GM21619 (cell line): ENCODE measurements around the gene GOLM1.
"Not testable (repeated sequence)": the region's sequence is repeated elsewhere in the genome, so short reads cannot be mapped to it uniquely, and the experiment has no call there.

Source experiments
- ATAC-seq: cut with Tn5 transposase; IDR thresholded peaks from one replicate; pipeline ENCODE4 v1.9.1; 2021; ENCODE audit not compliant: unreplicated experiment

The GOLM1 gene

GRCh38 chr9:86098824-86099700, at the start of gene GOLM1:
TSS of gene GOLM1 (minus strand) at chr9:86099558. CDS start at chr9:86079320, 20,238 bp downstream.
- peak; percentile 68 for ATAC-seq

GRCh38 chr9:86146671-86147070, 47.3 kb upstream of the GOLM1 start:
- not testable (repeated sequence) for ATAC-seq

GRCh38 chr9:86145960-86146359, 46.6 kb upstream of the GOLM1 start:
- not testable (repeated sequence) for ATAC-seq

GRCh38 chr9:86142973-86143372, 43.6 kb upstream of the GOLM1 start:
- no peak for ATAC-seq

GRCh38 chr9:86141843-86142242, 42.5 kb upstream of the GOLM1 start:
- no peak for ATAC-seq

- no peak for ATAC-seq
Observed at GRCh38 chr9:86135371-86135770, 36.0 kb upstream of the GOLM1 start.

GRCh38 chr9:86134361-86134760, 35.0 kb upstream of the GOLM1 start:
- ATAC-seq: no peak

- ATAC-seq: no peak
Observed at GRCh38 chr9:86128235-86128822, 29.0 kb upstream of the GOLM1 start.

GRCh38 chr9:86126998-86127972, 27.9 kb upstream of the GOLM1 start:
- ATAC-seq: no peak

- ATAC-seq: no peak
Observed at GRCh38 chr9:86122311-86122710, 23.0 kb upstream of the GOLM1 start.

- ATAC-seq: no peak
Observed at GRCh38 chr9:86119457-86119856, 20.1 kb upstream of the GOLM1 start.

GRCh38 chr9:86116425-86116824, 17.1 kb upstream of the GOLM1 start:
- ATAC-seq: no peak

GRCh38 chr9:86115886-86116285, 16.5 kb upstream of the GOLM1 start:
- ATAC-seq: no peak

GRCh38 chr9:86112057-86112456, 12.7 kb upstream of the GOLM1 start:
- no peak for ATAC-seq

- ATAC-seq: no peak
Observed at GRCh38 chr9:86102626-86103025, 3.3 kb upstream of the GOLM1 start.

GRCh38 chr9:86099701-86100364, 475 bp upstream of the GOLM1 start:
- ATAC-seq: no peak

- ATAC-seq: no peak
Observed at GRCh38 chr9:86097510-86098224, 1.7 kb downstream of the GOLM1 start.

- no peak for ATAC-seq
Observed at GRCh38 chr9:86096386-86096785, 3.0 kb downstream of the GOLM1 start.

GRCh38 chr9:86093788-86094555, 5.4 kb downstream of the GOLM1 start:
- peak; percentile 72 for ATAC-seq
